B cell (primary cell): ENCODE data around the gene MT1M. TPM values are rescaled to one million over a fixed set of nuclear protein-coding genes. Genes with fewer than 3 reads are reported as not detected.

Source experiments
- ATAC-seq: fragments of 200-7000 bp; cut with Tn5 transposase; one replicate; pipeline ENCODE4 v1.10.0; 2021; ENCODE audit warnings: low read depth, mild to moderate bottlenecking, moderate number of reproducible peaks, moderate library complexity
- CTCF ChIA-PET: fragments of 350-600 bp; sonication (Branson Sonifier 250); formaldehyde crosslinking; loops from one replicate; lab custom pipeline; 2021; ENCODE audit warnings: antibody characterized with exemption, inconsistent platforms; lab: Charles Lee
- POLR2A ChIA-PET: fragments of 350-600 bp; sonication (Branson Sonifier 250); formaldehyde crosslinking; loops from one replicate; lab custom pipeline; 2021; ENCODE audit warnings: antibody characterized with exemption; lab: Charles Lee
- DNase-seq: peaks from one replicate; pipeline ENCODE4 v3.0.0; 2013
- H2AFZ ChIP-seq: 2 replicates; pipeline ENCODE4 v1.6.1; 2012; ENCODE audit warnings: mild to moderate bottlenecking, low read depth, low read length; ENCODE audit not compliant: insufficient read depth, poor library complexity, severe bottlenecking
- H3K27ac ChIP-seq, 2 donors: 1 replicate in 1 of 2; 2 replicates in 1 of 2; pipeline ENCODE4 v1.5.1; 2012 to 2013; ENCODE audit warnings: low read length in 2 of 2, mild to moderate bottlenecking in 2 of 2, moderate library complexity in 1 of 2
- H3K27me3 ChIP-seq, 4 experiments: fragments of 200-600 bp in 1 of 4; sonication (generic) in 1 of 4; replicated peaks in 1 of 4; 1 replicate in 2 of 4; 2 replicates in 2 of 4; pipeline versions ENCODE4 v1.6.1 to v1.7.0; 2013 to 2016; ENCODE audit warnings: low read length in 3 of 4, mild to moderate bottlenecking in 2 of 4, mixed read lengths in 1 of 4, moderate library complexity in 1 of 4; ENCODE audit not compliant: insufficient read depth in 4 of 4, control insufficient read depth in 3 of 4; ENCODE audit errors: control extremely low read depth in 1 of 4
- H3K36me3 ChIP-seq, 2 experiments: replicated peaks in 1 of 2; 1 replicate in 1 of 2; 2 replicates in 1 of 2; pipeline versions ENCODE4 v1.6.1 to v1.7.1; 2013; ENCODE audit warnings: low read length in 1 of 2; ENCODE audit not compliant: insufficient read depth in 2 of 2, control insufficient read depth in 1 of 2; ENCODE audit errors: control extremely low read depth in 1 of 2, extremely low read depth in 1 of 2
- H3K4me1 ChIP-seq, 2 donors: fragments of 200-600 bp in 1 of 2; sonication (generic) in 1 of 2; 1 replicate in 1 of 2; 2 replicates in 1 of 2; pipeline versions ENCODE4 v1.5.1 to v1.6.1; 2013 to 2017; ENCODE audit warnings: low read length in 2 of 2; ENCODE audit not compliant: control insufficient read depth in 2 of 2, insufficient read depth in 2 of 2
- H3K4me2 ChIP-seq: replicated peaks from 2 replicates; pipeline ENCODE3; 2012; ENCODE audit warnings: mild to moderate bottlenecking, low read depth, low read length; ENCODE audit not compliant: poor library complexity, severe bottlenecking
- H3K4me3 ChIP-seq, 5 experiments: fragments of 200-600 bp in 1 of 5; sonication (generic) in 1 of 5; 1 replicate in 3 of 5; 2 replicates in 2 of 5; pipeline versions ENCODE4 v1.5.1 to v1.7.0; 2011 to 2016; ENCODE audit warnings: low read length in 4 of 5, mild to moderate bottlenecking in 4 of 5, low read depth in 2 of 5, control low read depth in 1 of 5, moderate library complexity in 1 of 5; ENCODE audit not compliant: insufficient read depth in 1 of 5; ENCODE audit errors: control extremely low read depth in 1 of 5, extremely low read depth in 1 of 5
- H3K79me2 ChIP-seq: fragments of 200-600 bp; sonication (generic); one replicate; pipeline ENCODE4 v1.6.0; 2016; ENCODE audit warnings: low read length; ENCODE audit not compliant: control insufficient read depth, insufficient read depth
- H3K9ac ChIP-seq: fragments of 200-600 bp; sonication (generic); 2 replicates; pipeline ENCODE4 v1.6.1; 2017; ENCODE audit warnings: mild to moderate bottlenecking, low read length, moderate library complexity
- H3K9me3 ChIP-seq, 3 donors: one replicate each; pipeline versions ENCODE4 v1.6.1 to v1.7.1; 2013; ENCODE audit warnings: low read length in 2 of 3; ENCODE audit not compliant: control insufficient read depth in 2 of 3, insufficient read depth in 1 of 3; ENCODE audit errors: control extremely low read depth in 1 of 3
- H4K20me1 ChIP-seq: 2 replicates; pipeline ENCODE4 v1.6.0; 2012; ENCODE audit warnings: mild to moderate bottlenecking, low read length; ENCODE audit not compliant: insufficient read depth, control insufficient read depth, poor library complexity, severe bottlenecking
- H3K27ac Mint-ChIP-seq: one replicate; pipeline ENCODE4 v1.8.0; 2021; ENCODE audit warnings: mixed read lengths
- H3K27me3 Mint-ChIP-seq: one replicate; pipeline ENCODE4 v1.8.0; 2021; ENCODE audit warnings: mixed read lengths
- H3K4me1 Mint-ChIP-seq: one replicate; pipeline ENCODE4 v1.8.0; 2021; ENCODE audit warnings: mixed read lengths
- H3K4me3 Mint-ChIP-seq: one replicate; pipeline ENCODE4 v1.8.0; 2021; ENCODE audit warnings: mixed read lengths
- H3K9me3 Mint-ChIP-seq: one replicate; pipeline ENCODE4 v1.8.0; 2022; ENCODE audit warnings: mixed read lengths; ENCODE audit not compliant: insufficient read depth
- EZH2 ChIP-seq: IDR thresholded peaks from 2 replicates; pipeline ENCODE4 v1.6.1; 2012; ENCODE audit warnings: borderline replicate concordance, low read depth, mild to moderate bottlenecking, moderate library complexity, low read length; ENCODE audit not compliant: insufficient read depth, poor library complexity, severe bottlenecking
- WGBS: methylation state at CpG from one replicate; pipeline ENCODE4 v1.1.5; 2013; ENCODE audit warnings: missing lambda C conversion rate; ENCODE audit not compliant: insufficient coverage; 5-methylcytosine and 5-hydroxymethylcytosine counted together
- intact Hi-C: fragments of 100-400 bp; cut with micrococcal nuclease; formaldehyde crosslinking; loops from one replicate; pipeline ENCODE4 v1.10.0; 2022
- polyA plus RNA-seq: library from polyadenylated mRNA; depleted of rRNA; stranded (reverse); fragments of >200 nt; gene quantifications from 2 replicates; pipeline ENCODE4 v1.2.3, GENCODE V29; 2012
- total RNA-seq, 2 donors: library from RNA; stranded (reverse); fragments of 120-200 nt in 1 of 2; gene quantifications; 1 replicate in 1 of 2; 2 replicates in 1 of 2; pipeline versions ENCODE4 v1.2.3 to v1.2.4, GENCODE V29; 2013 to 2022
- TF ChIP-seq, protein P1 (sequence below): fragments of 200-600 bp; IDR thresholded peaks from one replicate; pipeline ENCODE4 v1.8.0; 2022; ENCODE audit warnings: antibody characterized with exemption, mild to moderate bottlenecking

MT1M gene
- total and polyA plus RNA-seq, 2 donors (not counting 1 experiment from before 2014, with no cell fraction given): not detected

- intact Hi-C loops: no loop called here
- no peaks in the 10 kb centered on the region for H3K36me3 ChIP-seq
- H3K27me3 ChIP-seq: peaks cover 0 to 76% (median 39%) of the 10 kb centered on the region in 4 experiments
- H3K27me3 Mint-ChIP-seq: peaks cover 87% of the 10 kb centered on the region
- H2AFZ ChIP-seq: no peak within 1 kb of the TSS
- ATAC-seq: no peak
- no peak within 1 kb of the TSS for H3K4me3 Mint-ChIP-seq
- ChIA-PET POLR2A (no interaction called here), CTCF (no interaction called here)
- H3K4me1 ChIP-seq: peaks cover 11 to 13% of the 10 kb centered on the region in 2 donors
- no peaks in the 10 kb centered on the region for H4K20me1 ChIP-seq
- no peak within 1 kb of the TSS for H3K27ac ChIP-seq
- H3K9me3 ChIP-seq: peaks cover 0 to 4% (median 0%) of the 10 kb centered on the region in 3 donors
- no peak for TF ChIP-seq EZH2
- TF ChIP-seq, protein P1, sequence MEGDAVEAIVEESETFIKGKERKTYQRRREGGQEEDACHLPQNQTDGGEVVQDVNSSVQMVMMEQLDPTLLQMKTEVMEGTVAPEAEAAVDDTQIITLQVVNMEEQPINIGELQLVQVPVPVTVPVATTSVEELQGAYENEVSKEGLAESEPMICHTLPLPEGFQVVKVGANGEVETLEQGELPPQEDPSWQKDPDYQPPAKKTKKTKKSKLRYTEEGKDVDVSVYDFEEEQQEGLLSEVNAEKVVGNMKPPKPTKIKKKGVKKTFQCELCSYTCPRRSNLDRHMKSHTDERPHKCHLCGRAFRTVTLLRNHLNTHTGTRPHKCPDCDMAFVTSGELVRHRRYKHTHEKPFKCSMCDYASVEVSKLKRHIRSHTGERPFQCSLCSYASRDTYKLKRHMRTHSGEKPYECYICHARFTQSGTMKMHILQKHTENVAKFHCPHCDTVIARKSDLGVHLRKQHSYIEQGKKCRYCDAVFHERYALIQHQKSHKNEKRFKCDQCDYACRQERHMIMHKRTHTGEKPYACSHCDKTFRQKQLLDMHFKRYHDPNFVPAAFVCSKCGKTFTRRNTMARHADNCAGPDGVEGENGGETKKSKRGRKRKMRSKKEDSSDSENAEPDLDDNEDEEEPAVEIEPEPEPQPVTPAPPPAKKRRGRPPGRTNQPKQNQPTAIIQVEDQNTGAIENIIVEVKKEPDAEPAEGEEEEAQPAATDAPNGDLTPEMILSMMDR: no peak
- H3K4me2 ChIP-seq: no peak within 1 kb of the TSS
- peaks cover 14% of the 10 kb centered on the region for H3K4me1 Mint-ChIP-seq
- no peak within 1 kb of the TSS for H3K9ac ChIP-seq
- H3K79me2 ChIP-seq: no peaks in the 10 kb centered on the region
- no peaks in the 10 kb centered on the region for H3K9me3 Mint-ChIP-seq
- no peak for DNase-seq
- no peak within 1 kb of the TSS for H3K27ac Mint-ChIP-seq
- no peak within 1 kb of the TSS for H3K4me3 ChIP-seq
- whole genome bisulfite sequencing: 8% methylated on average over 44 of the region's 46 CpGs
Observed at GRCh38 chr16:56667581-56668571, 35.4 kb downstream of the MT1M start, which contains the start of gene MT1G. Gene MT1G, minus strand, starts transcription at chr16:56668065. Its CDS starts 72 bp downstream, at chr16:56667993.
